NK-92 (cell line): Measurements from ENCODE around the gene RASA2.
"Not testable (repeated sequence)": the region's sequence is repeated elsewhere in the genome, so short reads cannot be mapped to it uniquely, and the experiment has no call there.

ENCODE experiments used
- DNase-seq: peaks from one replicate; lab custom pipeline; 2025; ENCODE audit not compliant: unreplicated experiment; lab: John Stamatoyannopoulos, UW

Gene RASA2

DNA sequence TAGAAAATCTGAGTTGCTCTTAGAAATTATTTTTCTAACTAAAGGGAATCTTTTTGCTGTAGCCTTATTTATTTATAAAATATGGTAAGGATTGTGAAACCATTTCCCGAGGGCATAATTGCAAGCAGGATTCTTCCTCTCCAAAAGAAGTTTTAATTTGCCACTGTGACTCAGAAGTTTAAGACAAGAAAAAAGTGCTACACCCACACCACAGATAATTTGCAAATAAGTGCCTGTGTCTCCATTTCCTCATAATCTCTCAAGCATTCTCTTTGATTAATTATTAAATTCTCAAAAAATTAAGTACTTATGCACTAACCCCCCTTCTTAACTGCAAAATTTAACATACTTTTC is 43.6 kb downstream of the RASA2 start:
- DNase-seq, result no peak

DNA sequence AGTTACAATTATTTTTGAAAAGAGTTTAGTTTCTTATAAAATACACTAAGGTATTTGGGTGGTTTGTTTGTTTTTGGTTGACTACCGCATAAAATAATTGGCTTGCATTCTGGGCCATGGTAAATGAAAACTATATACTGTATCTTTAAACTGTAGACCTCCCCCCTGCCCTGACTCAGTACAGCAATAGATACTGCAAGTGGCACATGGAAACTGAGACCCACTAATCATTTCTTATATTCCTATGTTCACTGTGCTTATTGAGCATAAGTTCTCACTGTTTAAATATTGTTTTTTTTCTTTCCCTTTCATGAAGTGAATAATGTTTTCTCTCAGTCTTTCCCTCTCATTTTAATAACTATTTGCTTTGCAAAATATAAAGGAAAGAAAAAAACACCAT is 45.8 kb downstream of the RASA2 start:
- DNase-seq, result no peak

DNA sequence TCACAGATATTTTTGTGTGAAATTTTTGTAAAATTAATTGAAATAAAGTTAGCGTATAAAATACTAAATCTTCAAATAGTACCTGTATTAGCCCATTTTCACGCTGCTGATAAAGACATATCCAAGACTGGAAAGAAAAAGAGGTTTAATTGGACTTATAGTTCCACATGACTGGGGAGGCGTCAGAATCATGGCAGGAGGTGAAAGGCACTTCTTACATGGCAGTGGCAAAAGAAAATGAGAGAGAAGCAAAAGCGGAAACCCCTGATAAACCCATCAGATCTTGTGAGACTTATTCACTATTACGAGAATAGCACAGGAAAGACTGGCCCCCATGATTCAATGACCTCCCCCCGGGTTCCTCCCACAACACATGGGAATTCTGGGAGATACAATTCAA is 49.2 kb downstream of the RASA2 start:
- DNase-seq, result not testable (repeated sequence)

DNA sequence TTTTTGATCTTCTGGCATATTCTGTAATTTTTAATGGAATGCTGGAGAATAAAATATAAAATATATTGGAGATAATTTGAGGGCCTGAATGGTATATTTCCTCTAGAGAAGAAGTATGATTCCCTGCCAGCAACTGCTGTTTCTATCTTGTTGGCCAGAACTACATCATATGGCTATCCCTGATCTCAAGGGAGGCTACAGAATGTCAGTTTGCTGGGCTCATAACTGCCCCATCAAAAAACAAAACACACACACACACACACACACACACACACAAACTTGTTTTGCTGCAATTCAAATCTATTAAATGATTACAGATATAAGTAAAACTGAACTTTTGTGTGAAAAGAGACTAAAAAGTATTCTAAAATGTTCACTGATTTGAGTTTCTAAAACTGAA is 51.0 kb downstream of the RASA2 start:
- DNase-seq, result no peak

DNA sequence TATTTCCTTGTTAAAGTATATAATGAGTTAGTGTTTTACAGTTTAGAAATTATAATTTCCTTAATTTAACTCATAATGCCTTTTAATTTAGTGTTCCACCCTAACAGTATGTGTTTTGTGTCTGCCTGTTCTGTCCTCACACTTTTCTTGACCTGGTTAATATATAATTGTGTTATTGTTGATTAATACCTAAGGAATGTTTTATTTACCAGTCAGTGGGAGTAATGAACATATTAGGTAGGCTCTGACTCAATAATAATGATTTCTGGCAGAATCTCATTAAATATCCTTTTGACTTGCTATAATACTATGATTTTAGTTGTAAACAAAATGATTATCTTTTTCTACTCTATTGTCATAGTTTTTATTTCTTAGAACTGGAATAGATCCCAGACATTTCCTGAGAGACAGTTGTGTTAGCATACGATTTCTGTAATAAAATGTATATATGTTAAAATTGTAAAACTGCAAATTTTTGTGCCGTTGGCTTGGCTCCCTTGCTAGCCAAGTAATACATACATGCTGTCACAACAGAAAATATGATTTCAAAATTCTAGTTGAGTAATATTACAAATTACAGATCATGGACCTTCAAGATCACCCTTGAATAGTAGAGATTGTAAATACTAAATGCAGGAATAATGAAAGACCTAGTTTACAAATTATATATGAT is 51.9 kb downstream of the RASA2 start:
- no peak for DNase-seq

DNA sequence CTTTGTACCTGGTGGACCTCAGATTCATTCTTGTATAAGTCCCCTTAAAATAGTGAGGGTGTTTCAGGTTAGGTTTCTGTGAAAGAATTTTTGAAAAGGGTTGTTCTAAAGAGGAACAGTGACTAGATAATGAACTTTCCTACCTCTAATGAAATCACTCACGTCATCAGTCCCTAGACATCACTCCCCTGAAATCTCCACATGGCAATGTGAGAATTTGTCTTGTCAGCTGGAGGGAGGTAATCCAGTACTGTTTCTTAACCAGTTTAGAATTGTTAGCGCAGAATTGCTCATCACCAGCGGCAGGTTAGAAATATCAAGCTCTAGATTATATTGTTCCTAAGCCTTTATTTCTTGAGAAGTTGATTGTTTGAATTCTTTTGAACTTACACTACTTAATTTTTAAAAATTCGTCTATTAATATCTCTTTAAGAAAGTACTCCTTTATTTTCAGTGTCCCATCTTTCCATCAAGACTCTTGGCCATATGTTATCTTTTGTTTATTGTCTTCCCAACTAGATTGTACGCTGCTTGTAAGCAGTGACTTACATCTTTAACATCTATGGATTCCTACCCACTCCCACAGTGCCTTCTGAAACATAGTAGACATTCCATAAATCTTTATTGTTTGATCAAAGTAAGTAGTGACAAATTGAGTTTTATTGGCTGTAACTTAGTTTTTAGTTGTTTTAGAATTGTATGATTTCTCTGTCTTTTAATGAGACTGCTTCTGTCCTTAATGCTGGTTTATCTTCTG is 52.8 kb downstream of the RASA2 start:
- no peak for DNase-seq

DNA sequence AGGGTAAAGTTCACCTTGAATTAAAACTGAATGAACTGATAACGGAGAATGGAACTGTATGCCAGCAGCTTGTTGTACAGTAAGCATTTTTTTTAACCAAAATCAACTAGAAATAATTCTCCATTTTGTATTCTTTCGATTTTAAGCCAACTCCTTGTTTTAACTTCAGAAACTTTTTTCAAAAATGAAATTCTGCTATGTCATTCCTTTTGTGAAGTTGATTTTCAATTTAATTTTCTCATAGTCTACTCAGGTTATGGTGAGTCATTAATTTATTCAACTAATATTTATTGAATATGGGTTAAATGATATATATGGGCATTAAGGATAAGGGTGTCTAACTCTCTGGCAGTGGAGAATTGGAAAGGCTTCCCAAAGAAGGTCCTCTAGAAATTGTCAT is 53.7 kb downstream of the RASA2 start:
- DNase-seq, result no peak

DNA sequence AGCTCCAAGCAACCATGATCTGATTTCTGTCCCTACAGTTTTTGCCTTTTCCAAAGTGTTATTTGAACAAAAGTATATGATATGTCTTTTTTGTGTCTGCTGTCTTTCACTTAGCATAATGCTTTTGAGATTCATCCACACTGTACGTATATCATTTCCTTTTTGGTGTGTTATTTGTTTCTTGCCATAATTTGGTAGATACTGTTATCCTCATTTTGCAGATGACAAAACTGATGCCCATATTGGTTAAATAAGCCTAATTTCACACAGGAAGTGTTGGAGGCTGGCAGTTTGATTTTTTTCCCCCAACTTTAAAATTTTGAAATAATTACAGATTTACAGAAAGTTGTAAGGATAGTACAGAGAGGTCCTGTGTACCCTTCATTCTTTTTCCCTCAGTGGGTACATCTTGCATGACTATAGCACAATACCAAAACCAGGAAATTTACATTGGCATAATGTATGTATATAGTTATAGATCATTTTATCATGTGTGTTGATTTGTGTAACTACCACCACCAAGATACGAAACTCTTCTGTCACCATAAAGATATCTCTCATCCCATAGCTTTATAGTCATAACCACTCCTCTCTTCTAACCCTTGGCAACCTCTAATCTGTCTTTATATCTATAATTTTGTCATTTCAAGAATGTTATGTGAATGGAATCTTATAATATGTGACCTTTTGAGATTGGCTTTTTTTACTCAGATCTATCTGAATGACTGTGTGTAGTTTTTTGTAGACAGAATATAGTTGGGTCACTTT is 55.6 kb downstream of the RASA2 start:
- no peak for DNase-seq

DNA sequence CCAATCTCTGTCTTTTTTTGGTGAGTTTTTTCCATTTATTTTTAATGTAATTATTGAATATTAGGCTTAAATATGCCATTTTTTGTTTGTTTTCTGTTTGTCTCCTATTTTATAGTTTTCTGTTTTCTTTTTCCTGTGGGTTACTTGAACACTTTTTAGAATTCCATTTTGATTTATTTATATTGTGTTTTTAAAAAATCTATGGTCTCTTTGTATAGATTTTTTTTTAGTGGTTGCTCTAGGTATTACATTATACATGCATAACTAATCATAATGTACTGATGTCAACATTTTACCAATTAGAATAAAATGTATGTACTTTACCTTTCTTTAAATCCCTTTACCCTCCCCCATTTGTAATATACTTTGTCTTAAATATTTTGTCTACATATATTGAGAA is 56.2 kb downstream of the RASA2 start:
- no peak for DNase-seq

DNA sequence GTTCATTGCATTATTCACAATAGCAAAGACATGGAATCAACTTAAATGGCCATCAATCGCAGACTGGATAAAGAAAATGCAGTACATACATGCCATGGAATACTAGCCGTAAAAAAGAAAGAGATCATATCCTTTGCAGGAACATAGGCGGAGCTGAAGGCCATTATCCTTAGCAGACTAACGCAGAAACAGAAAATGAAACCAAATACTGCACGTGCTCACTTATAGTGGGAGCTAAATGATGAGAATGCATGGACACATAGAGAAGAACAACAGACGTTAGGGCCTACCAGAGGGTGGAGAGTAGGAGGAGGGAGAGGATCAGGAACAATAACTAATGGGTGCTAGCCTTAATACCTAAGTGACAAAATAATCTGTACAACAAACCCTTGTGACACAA is 57.9 kb downstream of the RASA2 start:
- DNase-seq, result no peak

DNA sequence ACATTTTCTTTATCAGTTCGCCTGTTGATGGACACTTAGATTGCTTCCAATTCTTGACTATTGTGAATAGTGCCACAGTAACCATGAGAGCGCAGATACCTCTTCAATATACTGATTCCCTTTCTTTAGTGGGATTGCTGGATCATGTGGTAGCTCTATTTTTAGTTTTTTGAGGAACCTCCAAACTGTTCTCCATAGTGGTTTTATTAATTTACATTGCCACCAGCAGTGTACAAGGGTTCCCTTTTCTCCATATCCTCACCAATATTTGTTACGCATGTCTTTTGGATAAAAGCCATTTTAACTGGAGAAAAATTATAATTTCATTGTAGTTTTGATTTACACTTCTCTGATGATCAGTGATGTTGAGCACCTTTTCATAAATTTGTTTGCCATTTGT is 59.3 kb downstream of the RASA2 start:
- no peak for DNase-seq

DNA sequence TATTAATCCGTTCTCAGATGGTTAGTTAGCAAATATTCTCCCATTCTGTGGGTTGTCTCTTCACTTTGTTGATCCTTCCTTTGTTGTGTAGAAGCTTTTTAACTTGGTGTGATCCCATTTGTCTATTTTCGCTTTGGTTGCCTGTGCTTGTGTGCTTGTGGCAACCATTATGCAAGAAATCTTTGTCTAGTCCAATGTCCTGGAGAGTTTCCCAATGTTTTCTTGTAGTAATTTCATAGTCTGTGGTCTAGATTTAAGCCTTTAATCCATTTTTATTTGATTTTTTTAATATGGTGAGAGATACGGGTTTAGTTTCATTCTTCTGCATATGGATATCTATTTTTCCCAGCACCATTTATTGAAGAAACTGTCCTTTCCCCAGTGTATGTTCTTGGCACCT is 59.8 kb downstream of the RASA2 start:
- DNase-seq, result no peak

DNA sequence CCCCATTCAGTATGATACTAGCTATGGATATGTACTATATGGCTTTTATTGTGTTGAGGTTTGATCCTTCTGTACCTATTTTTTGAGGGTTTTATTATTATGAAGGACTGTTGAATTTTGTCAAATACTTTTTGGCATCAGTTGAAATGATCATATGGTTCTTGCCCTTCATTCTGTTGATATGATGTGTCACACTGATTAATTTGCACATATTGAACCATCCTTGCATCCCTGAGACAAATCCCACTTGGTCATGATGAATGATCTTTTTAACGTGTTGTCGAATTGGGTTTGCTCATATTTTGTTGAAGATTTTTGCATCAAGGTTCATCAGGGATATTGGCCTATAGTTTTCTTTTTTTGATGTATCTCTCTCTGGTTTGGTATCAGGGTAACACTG is 61.0 kb downstream of the RASA2 start:
- no peak for DNase-seq

DNA sequence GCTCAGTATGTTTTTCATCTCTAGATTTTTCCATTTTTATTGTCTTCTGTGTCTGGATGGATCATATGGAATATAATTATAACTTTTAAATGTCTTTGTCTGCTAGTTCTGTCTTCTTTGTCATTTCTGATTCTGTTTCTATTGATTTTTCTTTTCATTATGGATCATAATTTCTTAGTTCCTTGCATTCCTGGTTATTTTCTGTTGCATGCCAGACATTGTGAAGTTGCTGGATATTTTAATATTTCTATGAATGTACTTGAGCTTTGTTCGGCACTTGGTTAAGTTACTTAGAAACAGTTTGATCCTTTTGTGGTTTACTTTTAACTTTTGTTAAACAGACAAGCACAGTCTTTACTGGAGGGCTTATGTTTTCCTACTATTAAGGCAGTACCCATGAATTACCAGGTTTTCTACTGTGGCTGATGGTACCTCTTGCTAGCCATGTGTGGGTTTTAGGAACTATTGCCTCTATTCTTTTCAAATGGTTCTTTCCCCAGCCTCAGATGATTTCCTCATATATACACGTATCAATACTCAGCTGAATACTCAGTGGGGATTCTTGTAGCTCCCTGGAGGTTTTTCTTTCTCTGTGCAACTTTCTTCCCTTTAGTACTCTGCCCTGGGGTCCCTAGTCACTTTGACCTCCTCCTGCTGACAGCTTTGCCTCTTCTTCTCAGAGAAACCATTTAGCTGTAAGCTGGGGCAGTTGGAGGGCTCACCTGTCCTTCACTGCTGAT is 64.3 kb downstream of the RASA2 start:
- no peak for DNase-seq

DNA sequence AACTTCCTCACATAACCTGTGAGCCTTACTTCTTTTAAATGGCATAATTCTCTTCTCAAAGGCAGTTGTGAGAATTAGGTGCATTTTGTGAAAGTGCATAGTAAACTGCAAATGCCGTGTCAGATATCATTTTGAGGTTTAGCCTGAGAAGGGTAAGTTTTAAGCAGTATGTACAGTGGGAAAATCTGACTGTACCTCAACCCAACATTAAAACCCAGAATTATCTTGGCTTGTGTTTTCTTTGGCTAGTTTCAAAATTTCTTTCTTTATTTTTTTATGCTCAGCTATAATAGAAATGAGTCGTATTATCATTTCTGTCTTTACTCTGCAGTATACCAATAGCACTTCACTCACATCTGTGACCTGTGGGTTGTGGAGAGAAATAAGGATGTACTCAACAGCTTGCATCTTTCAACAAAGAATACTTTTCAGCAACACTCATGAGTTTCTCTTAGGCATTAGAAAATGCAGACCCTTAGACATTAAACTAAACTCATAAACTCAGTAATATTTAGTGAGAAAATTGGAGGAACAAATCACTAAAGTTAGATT is 65.7 kb downstream of the RASA2 start:
- DNase-seq, result no peak

DNA sequence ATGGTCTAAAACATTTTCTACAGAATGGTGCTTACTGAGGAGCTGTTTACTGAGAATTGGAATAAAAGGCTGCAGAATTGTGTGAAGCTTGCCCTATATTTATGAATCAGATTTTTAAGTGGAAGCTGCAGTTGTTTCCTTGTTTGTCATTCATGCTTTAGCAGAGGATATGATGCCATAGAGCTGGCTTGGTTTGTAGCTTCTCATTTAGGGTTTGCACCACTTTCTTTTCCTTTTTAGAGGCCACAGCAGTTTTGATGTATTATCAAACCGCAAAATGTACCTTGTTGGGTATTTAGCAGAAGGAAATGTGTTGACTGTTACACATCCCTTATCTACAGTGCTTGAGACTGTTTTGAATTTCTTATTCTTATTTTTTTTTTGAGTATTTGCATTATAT is 66.2 kb downstream of the RASA2 start:
- no peak for DNase-seq

DNA sequence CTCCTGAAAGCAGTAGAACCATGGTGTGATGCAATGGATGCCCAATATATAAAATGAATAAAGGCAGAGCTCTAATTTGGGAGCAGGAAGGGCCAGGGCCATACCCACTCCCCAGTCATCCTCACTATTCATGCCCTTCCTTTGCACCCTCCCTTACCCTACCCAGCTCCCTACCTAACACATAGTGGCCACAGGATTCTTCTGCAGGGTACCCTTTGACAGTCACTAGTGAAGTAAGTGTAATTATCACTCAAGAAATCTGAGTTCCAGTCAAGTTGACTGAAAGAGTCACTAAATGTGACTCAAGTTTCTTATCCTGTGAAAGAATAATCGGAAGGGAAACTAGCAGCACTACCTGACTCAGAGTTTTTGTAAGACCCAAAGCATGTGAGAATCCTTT is 69.2 kb downstream of the RASA2 start:
- no peak for DNase-seq

DNA sequence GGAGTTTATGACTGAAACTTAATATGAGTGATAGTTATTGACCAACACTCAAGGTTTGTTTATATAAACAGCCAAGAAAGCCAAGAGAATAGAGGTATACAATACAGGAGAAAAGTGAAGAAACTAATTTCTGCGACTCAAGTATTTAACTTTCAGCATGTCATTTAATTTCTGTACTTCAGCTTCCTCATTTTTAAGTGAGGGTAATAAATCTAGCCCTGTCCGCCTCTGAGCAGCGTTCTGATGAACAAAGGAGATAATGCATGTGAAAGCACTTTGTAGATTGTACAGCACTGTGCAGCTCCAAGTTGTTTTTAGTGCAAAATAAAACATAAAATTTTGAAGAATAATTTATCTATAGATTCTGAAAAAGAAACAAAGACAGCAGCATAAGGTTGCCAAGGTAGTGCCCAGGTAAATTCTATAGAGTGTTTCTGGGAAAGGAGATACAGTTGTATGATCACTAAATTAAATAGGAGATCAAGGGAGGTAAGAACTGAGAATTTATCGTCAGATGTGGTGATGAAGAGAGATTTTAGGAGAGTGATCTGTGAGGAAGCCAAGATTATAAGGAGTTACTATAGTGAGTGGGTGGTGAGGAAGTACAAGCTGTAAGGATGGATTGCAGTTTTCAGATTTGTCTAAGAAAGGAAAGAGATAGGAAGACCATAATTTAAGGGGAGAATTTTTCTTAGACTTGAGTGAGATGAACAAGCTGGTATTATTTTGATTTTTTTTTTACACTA is 71.3 kb downstream of the RASA2 start:
- no peak for DNase-seq

DNA sequence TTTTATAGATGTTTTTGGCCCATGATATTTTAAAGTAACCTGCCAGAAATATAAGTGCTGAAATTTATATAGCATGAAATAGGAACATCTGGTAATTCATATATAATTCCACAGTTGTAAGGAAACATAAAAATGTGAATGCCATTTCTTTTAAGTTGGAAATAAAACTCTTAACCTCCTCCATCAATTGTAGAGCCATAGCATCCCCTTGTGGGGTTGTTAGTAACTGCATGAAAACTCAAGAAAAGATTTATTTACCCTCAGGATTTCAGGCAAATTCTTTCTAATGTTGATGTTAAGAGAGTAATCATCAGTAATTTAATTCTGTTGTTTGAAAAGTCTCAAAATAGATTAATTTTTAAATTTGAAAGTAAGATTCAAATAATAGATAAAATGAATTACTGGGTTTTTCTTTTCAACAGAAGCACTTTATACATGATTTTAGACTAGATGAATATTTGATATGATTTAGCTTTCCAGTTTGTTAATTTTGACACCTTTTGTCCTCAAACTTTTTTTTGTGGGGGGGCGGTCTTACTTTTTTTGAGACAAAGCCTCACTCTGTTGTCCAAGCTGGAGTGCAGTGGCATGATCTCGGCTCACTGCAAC is 74.7 kb downstream of the RASA2 start:
- DNase-seq, result no peak

DNA sequence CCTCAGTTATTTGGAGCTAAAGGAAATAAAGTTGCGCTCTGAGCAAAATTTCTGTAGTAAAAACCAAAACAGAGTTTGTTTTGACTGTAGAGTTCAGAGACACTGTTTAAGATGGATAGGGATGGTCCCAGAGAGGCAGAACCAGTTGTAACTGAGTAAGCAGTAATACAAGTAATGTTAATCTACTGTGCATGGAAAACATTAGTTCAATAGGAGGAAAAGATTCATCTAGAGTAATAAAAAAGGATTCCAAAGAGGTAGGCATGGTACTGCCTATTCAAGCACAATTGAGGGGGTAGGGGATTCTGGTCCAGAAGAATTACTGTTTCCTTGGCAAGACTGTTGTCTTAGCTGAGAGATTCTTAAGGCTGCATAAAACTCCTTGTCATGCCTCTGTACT is 77.4 kb downstream of the RASA2 start:
- no peak for DNase-seq
